Midbrain (tissue), 1 donor: ENCODE data around the gene RAPGEF2.
"Not testable (repeated sequence)": the region's sequence is repeated elsewhere in the genome, so short reads cannot be mapped to it uniquely, and the experiment has no call there.

Experiments used
- DNase-seq: peaks from one replicate; lab custom pipeline; 2025; lab: John Stamatoyannopoulos, UW

The RAPGEF2 gene

GRCh38 chr4:159239629-159240028, 136.8 kb downstream of the RAPGEF2 start:
- no peak for DNase-seq

DNA sequence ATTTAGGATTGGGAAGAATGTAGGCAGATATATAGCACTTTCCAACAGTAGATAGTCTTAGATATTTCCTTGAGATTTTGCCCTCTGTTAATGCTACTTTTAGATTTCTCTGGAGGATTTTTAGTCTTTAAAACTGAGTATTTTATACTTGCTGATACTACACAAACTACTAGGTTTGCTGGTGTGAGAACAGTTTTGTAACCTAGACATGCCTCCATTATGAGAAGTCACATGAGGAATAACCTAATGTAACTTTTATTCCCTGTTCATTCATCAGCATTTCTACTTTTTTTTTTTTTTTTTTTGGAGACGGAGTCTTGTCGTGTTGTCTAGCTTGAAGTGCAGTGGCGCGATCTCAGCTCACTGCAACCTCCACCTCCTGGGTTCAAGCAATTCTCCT, 137.2 kb downstream of the RAPGEF2 start:
- no peak for DNase-seq

GRCh38 chr4:159240687-159241086, 137.8 kb downstream of the RAPGEF2 start:
- no peak for DNase-seq

GRCh38 chr4:159242427-159242826, 139.5 kb downstream of the RAPGEF2 start:
- DNase-seq = peak; percentile 40

DNA sequence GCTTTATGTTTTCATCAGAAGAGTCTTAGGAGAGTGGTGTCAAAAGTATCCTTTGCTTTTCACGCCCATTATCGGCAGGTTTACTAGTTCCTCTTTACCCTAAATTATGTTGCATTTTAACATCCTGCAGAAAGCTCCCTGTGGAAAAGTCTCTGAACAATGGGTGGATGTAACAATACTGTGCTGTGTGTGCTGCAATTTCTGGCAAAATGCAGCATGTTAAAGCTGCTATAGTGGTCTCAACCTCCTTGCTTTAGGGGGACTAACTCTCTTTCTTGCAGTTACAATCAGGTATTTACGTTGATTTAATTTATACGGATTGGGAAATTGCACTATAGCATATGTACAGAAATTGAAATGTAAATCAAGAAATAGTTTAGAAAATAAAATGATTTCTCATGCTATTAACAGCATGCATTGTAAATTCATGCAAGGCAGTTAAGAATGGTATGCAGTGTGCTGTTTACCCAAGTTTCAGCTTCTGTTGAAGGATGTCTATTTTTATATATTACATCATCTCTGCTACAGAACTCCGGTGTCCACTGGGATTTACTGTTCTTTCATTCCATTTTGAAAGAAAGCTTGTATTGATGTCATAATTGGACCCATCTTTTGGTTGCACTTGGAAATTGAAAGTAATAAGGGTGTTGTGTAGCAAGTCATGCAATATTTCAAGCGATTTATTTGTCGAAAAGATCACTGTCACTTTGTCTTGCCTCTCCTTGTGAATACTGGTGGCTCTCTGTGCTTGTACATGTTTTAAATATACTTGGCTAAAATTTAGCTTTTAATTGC, 145.7 kb downstream of the RAPGEF2 start:
- peak; percentile 60 for DNase-seq

DNA sequence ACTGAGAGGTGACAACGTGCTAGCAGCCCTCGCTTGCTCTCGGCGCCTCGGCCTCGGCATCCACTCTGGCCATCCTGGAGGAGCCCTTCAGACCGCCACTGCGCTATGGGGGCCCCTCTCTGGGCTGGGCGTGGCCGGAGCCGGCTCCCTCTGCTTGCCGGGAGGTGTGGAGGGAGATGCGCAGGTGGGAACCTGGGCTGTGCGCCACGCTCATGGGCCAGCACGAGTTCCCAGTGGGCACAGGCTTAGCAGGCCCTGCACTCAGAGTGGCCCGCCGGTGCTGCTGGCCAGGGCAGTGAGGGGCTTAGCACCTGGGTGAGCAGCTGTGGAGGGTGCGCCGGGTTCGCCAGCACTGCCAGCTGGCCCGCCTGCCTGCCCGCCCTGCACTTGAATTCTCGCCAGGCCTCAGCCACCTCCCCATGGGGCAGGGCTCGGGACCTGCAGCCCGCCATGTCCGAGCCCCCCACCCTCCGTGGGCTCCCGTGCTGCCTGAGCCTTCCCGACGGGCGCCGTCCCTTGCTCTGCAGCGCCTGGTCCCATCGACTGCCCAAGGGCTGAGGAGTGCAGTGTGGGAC, 148.0 kb downstream of the RAPGEF2 start:
- no peak for DNase-seq

DNA sequence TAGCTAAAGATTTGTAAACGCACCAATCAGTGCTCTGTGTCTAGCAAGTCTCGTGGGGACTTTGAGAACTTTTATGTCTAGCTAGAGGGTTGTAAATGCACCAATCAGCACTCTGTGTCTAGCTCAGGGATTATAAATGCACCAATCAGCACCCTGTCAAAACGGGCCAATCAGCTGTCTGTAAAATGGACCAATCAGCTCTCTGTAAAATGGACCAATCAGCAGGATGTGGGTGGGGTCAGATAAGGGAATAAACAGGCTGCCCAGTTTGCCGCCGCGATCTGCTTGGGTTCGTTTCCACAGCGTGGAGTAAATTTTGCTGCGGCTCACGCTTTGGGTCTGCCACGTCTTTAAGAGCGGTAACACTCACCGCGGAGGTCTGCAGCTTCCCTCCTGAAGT, 148.7 kb downstream of the RAPGEF2 start:
- DNase-seq = not testable (repeated sequence)

DNA sequence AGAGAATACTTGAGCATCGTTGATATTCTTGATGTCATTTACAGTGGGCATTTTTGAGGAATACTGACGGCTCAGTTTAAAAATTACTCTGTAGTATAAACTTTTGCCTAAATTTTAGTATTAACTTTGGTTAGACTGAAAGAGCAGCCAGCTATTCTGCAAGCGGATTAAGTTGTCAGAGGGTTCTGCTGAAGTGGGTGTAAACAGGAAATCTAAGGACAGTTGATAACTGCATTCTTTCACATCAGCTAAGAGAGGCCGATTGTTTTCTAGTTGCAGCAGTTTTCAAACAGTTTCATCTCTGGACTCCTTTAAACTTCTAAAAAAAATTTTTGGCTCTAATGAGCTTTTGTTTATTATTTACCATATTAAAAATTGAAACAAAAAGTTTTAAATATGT, 149.6 kb downstream of the RAPGEF2 start:
- no peak for DNase-seq

- no peak for DNase-seq
Measured at GRCh38 chr4:159256037-159256436, 153.2 kb downstream of the RAPGEF2 start.

- no peak for DNase-seq
Measured at GRCh38 chr4:159258889-159259560, 156.1 kb downstream of the RAPGEF2 start.

GRCh38 chr4:159264057-159264456, 161.2 kb downstream of the RAPGEF2 start:
- no peak for DNase-seq

DNA sequence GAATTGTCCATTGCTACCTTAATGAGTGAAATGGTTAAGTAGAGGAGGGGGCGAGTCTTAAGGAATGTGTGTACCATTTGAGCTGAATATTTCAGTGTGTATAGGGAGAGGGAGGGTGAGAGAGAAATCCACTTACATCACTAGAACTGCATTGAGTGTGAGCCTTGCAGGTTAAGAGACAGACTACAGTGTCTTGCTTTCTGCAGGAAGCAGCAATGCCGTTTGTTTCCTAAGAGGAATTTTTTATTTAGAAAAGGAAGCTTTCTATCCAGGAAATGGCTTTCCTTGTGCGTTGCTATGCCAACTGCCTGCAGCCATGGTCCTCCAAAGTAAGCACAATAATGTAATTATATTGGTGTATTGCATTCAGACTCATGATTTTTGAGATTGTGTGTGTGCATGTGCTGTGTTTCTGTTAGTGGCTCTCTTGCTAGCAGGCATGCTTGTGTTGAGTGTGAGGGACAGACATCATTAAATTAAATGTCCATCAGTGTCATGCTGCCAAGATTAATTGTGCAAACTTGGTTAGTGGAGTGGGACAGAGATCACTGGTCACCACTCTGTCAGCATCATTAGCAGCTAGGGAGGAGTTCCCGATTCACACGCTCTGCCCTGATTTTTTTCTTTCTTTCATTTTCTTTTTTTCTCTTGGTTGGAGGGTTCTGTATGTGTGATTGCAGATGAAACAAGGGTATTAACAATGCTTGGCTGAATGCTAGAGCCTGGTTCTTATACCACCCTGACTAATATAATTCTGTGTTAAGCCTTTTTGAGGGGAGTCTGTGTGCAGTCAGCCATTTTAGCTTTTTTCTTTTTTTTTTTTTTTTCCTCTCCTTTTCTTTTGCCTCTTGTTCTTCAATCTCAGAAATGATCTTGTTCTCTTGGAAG, 164.3 kb downstream of the RAPGEF2 start:
- DNase-seq = peak; percentile 74

DNA sequence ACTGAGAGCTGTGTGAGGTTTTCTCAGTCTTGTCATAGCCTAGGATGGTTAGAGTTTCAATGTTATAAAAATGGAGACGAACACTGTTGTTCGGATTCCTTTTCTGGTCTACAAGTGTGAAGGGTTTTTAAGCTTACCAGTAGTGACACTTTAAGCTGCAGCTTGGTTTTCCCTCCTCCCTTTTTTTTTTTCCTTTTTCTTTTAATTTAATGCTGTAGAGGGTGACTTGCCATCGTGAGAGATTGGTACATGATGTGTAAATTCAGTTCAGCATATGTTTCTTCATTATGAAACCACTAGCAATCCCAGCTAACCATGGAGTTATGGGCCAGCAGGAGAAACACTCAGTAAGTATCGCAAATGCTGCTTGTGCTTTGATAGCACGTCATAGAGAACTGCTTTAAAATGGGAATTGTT, 165.0 kb downstream of the RAPGEF2 start:
- DNase-seq = peak; percentile 65

DNA sequence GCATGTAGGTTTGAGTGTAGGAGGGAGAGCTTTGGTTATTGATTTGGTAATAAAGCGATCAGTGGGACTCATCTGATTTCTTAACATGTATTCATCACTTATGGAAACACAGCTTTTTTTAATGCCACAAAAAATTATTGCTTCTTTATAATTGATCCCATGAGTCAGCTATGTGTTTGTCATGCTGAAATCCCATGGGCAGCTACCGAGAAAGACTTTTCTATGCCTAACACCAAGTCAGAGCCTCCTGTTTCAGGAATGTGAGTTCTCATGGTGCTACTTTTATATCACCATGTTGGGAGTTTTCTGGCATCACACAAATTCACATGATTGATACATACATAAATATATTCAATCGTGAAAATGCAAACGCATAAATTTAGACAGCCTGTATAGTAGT, 165.7 kb downstream of the RAPGEF2 start:
- peak; percentile 65 for DNase-seq

GRCh38 chr4:159269116-159269515, 166.2 kb downstream of the RAPGEF2 start:
- DNase-seq = peak; percentile 68

DNA sequence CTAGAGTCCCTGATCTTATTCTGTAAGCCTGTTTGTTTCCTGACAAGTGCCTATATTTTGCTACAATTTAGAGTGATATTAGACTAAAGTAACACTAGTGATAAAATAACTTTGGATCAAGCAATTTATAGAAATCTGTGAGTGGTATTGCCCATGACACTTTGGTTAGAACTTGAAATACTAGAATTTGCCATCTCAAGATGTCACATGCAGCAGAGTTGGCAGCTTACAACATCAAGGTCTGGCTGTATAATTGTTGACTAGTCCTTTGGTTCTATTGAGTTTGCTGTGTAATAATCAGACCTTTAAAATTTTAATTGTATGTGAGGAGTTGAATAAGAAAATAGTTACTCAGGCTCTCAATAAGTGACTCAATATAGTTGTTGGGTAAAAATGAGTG, 167.1 kb downstream of the RAPGEF2 start:
- no peak for DNase-seq

- peak; percentile 22 for DNase-seq
Measured at GRCh38 chr4:159271856-159272255, 169.0 kb downstream of the RAPGEF2 start.

- DNase-seq = no peak
Measured at GRCh38 chr4:159272273-159273140, 169.6 kb downstream of the RAPGEF2 start.

- DNase-seq = no peak
Measured at GRCh38 chr4:159273141-159273438, 170.2 kb downstream of the RAPGEF2 start.

DNA sequence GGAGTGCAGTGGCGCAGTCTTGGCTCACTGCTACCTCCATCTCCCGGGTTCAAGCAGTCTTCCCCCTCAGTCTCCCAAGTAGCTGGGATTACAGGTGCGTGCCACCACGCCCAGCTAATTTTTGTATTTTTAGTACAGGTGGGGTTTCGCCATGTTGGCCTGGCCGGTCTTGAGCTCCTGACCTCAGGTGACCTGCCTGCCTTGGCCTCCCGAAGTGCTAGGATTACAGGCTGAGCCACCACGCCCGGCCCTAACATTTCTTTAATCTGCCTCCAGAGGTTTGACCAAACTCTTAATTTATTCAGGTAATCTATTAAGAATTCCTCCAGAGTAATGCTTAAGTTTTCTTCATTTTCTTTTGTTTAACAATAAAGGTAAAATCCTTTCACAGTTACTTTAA, 171.0 kb downstream of the RAPGEF2 start:
- no peak for DNase-seq

GRCh38 chr4:159278399-159278798, 175.5 kb downstream of the RAPGEF2 start:
- no peak for DNase-seq
